Heart left ventricle (tissue), 13 donors: ENCODE data around the gene ZBTB12.

Experiments
- CTCF ChIP-seq, 12 donors: fragments of 200-600 bp; sonication (generic) in 4 of 12; IDR thresholded peaks; one replicate each; pipeline versions ENCODE4 v1.5.0 to v1.8.0; 2018 to 2022; ENCODE audit warnings: antibody characterized with exemption in 12 of 12, mild to moderate bottlenecking in 5 of 12
- POLR2A ChIP-seq, 2 donors: fragments of 450-650 bp; IDR thresholded peaks; one replicate each; pipeline ENCODE4 v1.6.1; 2017; ENCODE audit warnings: antibody characterized with exemption in 2 of 2, mild to moderate bottlenecking in 2 of 2, moderate library complexity in 2 of 2
- donor health status: ischemic (EF 13 %, LVEDD 7.1; RV severe dilation, severe dysfunction).
- donor health status: DM: no; HTN: yes; CAD: no.
- donor health status: DM: no; HTN: no; CAD: no.
- donor health status: ischemic (EF 25% LVEDD 6.9; RV normal size, moderate dysfunction).
- donor health status: ischemic (EF 25% LVEDD 5.7; RV mildly dilated, moderate dysfunction).
- donor health status: ischemic (EF 35%, LVEDD 5.7; RV mildly dilated, moderate dysfunction).
- donor health status: nonischemic (EF 11% LVEDD 7.7; RV severe dilation, severe dysfunction).
- donor health status: DM: yes; HTN: yes; CAD: no.
- donor health status: PGD.
- donor health status: ischemic (EF 29% LVEDD 5.4; RV normal size, mild dysfunction).
- donor health status: nonischemic (EF 23%, LVEDD 6.1; RV moderate dilation, normal function).

DNA sequence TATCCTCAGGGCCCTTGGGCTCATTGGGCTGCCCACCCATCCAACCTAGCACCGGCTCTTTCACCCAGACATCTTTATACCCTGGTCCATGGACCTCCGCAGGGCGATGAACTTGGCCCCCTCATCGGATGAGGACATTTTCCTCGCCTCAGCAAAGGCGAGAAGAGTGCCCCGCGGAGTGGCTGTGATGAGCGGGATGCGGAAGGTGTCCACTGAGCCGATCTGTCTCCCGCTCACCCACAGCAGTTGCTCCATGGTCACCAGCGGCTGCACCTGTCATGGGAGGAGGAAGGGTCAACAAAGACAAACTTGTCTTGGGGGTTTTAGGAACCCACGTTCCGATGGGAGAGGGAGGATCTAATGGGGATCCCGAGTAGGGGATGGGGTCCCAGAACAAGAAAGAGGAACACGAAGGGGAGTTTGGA lies 40.0 kb downstream of the ZBTB12 start:
- TF ChIP-seq CTCF (IDR thresholded peaks at IDR 0.05) (no peak), POLR2A (IDR thresholded peaks at IDR 0.05) (no peak)
